NCI-H146 (cell line): Measurements from ENCODE around the gene ZKSCAN2.

Experiments used
- DNase-seq: peaks from one replicate; lab custom pipeline; 2025; lab: John Stamatoyannopoulos, UW

The ZKSCAN2 gene

GRCh38 chr16:25223964-25224363 is 33.7 kb downstream of the ZKSCAN2 start:
- no peak for DNase-seq

DNA sequence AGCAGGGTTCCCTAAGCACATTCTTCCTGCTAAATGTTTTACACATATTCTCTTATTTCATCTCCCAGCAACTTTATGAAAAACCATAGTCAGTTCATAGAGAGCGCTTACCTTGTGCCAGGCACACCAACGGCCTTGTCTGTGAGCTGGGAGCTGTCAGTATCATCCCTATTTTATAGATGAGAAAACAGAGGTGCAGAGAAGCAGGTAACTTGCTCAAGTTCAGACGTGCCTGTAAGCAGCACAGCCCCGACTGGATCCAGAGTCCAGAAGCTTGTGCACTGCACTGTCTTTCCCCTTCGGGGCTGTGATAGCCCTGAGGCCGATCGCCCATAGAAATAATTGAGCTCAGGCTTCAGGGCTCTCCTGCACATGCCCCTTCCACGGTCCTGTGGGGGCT is 34.7 kb downstream of the ZKSCAN2 start:
- no peak for DNase-seq

- DNase-seq, result no peak
These were observed 38.4 kb downstream of the ZKSCAN2 start for GRCh38 chr16:25219070-25219737.

GRCh38 chr16:25217921-25218320 is 39.7 kb downstream of the ZKSCAN2 start:
- no peak for DNase-seq

- no peak for DNase-seq
These were observed 40.5 kb downstream of the ZKSCAN2 start for GRCh38 chr16:25217112-25217511.

GRCh38 chr16:25213709-25214397 is 43.8 kb downstream of the ZKSCAN2 start:
- DNase-seq, result no peak

GRCh38 chr16:25212636-25213035 is 45.0 kb downstream of the ZKSCAN2 start:
- DNase-seq, result no peak

DNA sequence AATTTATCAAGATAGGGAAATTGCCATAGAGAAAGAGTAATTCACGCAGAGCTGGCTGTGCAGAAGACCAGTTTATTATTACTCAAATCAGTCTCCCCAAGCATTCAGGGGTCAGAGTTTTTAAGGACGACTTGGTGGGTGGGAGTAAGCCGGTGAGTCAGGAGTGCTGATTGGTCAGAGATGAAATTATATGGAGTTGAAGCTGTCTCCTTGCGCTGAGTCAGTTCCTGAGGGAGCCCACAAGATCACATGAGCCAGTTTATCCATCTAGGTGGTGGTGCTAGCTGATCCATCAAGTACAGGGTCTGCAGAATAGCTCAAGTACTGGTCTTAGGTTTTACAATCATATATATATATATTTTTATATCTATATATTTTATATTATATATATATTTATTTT is 46.9 kb downstream of the ZKSCAN2 start:
- no peak for DNase-seq

- no peak for DNase-seq
These were observed 58.2 kb downstream of the ZKSCAN2 start for GRCh38 chr16:25199457-25199856.

- no peak for DNase-seq
These were observed 59.6 kb downstream of the ZKSCAN2 start for GRCh38 chr16:25198021-25198420.

DNA sequence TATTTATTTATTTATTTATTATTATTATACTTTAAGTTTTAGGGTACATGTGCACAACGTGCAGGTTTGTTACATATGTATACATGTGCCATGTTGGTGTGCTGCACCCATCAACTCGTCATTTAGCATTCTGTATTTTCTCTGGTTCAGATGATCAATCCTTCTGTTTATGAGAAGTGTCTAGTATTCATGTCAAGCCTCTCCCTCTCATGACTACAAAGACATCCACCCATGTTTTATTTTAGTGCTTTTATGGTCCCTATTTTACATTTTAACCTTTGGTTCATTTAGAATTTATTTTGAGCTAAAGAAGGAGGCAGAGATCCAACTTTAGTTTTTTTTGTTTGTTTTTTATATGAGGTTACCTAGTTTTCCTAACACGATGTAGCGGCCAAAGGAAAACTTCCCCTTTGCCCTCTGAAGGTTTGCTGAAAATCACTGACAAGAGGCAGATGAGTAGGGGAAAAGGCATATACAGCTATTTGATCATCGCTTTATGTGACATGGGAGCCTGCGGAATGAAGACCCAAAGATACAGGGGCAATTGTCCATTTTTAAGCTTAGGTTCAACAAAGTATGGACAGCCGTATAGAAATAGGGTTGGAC is 63.3 kb downstream of the ZKSCAN2 start:
- no peak for DNase-seq

GRCh38 chr16:25192096-25192495 is 65.5 kb downstream of the ZKSCAN2 start:
- no peak for DNase-seq

- DNase-seq, result no peak
These were observed 68.3 kb downstream of the ZKSCAN2 start for GRCh38 chr16:25189305-25189704.

GRCh38 chr16:25187491-25187795 is 70.2 kb downstream of the ZKSCAN2 start:
- DNase-seq, result no peak
